Loucy (cell line): ENCODE data around the gene MEPCE.

ENCODE experiments used
- EZH2phosphoT487 ChIP-seq: fragments of 200-600 bp; IDR thresholded peaks from 2 replicates; pipeline ENCODE4 v1.6.1; 2018; ENCODE audit warnings: antibody characterized with exemption, mild to moderate bottlenecking, moderate library complexity, borderline replicate concordance
- TF ChIP-seq, protein P1 (sequence below): fragments of 200-600 bp; sonication (generic); conservative IDR thresholded peaks from 2 replicates; pipeline ENCODE4 v1.5.1; 2014; ENCODE audit warnings: mild to moderate bottlenecking, antibody characterized with exemption, low read length

DNA sequence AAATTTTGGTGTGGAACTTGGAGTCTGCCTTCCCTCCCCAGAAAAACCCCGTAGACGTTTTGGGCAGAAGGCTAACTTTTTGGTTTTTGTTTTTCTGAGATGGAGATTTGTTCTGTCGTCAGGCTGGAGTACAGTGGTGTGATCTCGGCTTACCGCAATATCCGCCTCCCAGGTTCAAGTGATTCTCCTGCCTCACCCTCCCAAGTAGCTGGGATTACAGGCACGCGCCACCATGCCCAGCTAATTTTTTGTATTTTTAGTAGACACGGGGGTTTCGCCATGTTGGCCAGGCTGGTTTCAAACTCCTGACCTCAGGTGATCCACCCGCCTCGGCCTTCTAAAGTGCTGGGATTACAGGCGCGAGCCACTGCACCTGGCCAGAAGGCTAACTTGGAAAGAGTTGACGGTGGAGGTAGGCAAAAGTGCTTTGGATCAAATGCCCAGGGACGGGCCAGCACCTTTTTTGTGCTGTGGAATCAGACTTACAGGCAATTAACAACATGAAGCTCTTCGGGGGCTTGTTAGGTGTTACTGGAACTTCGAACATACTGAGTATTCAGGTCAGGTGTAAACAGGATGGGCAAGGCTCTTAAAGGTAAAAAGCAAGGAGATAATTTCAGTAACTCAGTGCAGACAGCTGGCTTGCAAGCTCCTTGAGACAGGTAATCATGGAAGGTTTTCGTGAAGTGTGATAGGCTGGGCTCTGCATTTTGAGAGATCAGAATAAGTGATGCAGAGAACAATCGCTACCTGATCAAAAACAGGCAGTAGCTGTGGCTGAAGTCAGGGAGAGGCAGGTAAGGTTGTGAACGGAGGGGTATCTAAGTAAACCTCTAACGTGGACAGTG is 4.9 kb downstream of the MEPCE start:
- TF ChIP-seq, protein P1, sequence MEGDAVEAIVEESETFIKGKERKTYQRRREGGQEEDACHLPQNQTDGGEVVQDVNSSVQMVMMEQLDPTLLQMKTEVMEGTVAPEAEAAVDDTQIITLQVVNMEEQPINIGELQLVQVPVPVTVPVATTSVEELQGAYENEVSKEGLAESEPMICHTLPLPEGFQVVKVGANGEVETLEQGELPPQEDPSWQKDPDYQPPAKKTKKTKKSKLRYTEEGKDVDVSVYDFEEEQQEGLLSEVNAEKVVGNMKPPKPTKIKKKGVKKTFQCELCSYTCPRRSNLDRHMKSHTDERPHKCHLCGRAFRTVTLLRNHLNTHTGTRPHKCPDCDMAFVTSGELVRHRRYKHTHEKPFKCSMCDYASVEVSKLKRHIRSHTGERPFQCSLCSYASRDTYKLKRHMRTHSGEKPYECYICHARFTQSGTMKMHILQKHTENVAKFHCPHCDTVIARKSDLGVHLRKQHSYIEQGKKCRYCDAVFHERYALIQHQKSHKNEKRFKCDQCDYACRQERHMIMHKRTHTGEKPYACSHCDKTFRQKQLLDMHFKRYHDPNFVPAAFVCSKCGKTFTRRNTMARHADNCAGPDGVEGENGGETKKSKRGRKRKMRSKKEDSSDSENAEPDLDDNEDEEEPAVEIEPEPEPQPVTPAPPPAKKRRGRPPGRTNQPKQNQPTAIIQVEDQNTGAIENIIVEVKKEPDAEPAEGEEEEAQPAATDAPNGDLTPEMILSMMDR, result no peak
- no peak for TF ChIP-seq EZH2phosphoT487
